GM18867 (cell line): ENCODE results near the gene ZC3H12C.

Experiments
- ATAC-seq: cut with Tn5 transposase; IDR thresholded peaks from one replicate; pipeline ENCODE4 v1.9.1; 2021; ENCODE audit warnings: mild to moderate bottlenecking, moderate library complexity; ENCODE audit not compliant: unreplicated experiment

ZC3H12C gene

GRCh38 chr11:110096496-110096895 lies 3.3 kb downstream of the ZC3H12C start:
- no peak for ATAC-seq

GRCh38 chr11:110097459-110098012 lies 4.3 kb downstream of the ZC3H12C start:
- ATAC-seq = no peak

- ATAC-seq = peak; percentile 70
These were observed 5.5 kb downstream of the ZC3H12C start for GRCh38 chr11:110098645-110099044.

GRCh38 chr11:110100476-110101240 lies 7.5 kb downstream of the ZC3H12C start:
- ATAC-seq = no peak

GRCh38 chr11:110106713-110107274 lies 13.6 kb downstream of the ZC3H12C start:
- ATAC-seq = no peak

GRCh38 chr11:110110854-110111253 lies 17.7 kb downstream of the ZC3H12C start:
- no peak for ATAC-seq

- no peak for ATAC-seq
These were observed 19.3 kb downstream of the ZC3H12C start for GRCh38 chr11:110112457-110112856.

GRCh38 chr11:110113505-110113904 lies 20.3 kb downstream of the ZC3H12C start:
- ATAC-seq = no peak

GRCh38 chr11:110113973-110114372 lies 20.8 kb downstream of the ZC3H12C start:
- ATAC-seq = no peak

GRCh38 chr11:110119317-110119716 lies 26.1 kb downstream of the ZC3H12C start:
- no peak for ATAC-seq

- no peak for ATAC-seq
These were observed 28.0 kb downstream of the ZC3H12C start for GRCh38 chr11:110121204-110121603.

- ATAC-seq = no peak
These were observed 29.8 kb downstream of the ZC3H12C start for GRCh38 chr11:110123003-110123402.

- ATAC-seq = no peak
These were observed 31.4 kb downstream of the ZC3H12C start for GRCh38 chr11:110124605-110125004.

GRCh38 chr11:110125632-110126031 lies 32.4 kb downstream of the ZC3H12C start:
- ATAC-seq = no peak

GRCh38 chr11:110126936-110127335 lies 33.7 kb downstream of the ZC3H12C start:
- no peak for ATAC-seq

GRCh38 chr11:110128161-110128560 lies 35.0 kb downstream of the ZC3H12C start:
- no peak for ATAC-seq

- no peak for ATAC-seq
These were observed 37.5 kb downstream of the ZC3H12C start for GRCh38 chr11:110130642-110131238.

- no peak for ATAC-seq
These were observed 38.4 kb downstream of the ZC3H12C start for GRCh38 chr11:110131386-110132123.

- ATAC-seq = no peak
These were observed 40.0 kb downstream of the ZC3H12C start for GRCh38 chr11:110133160-110133559.

GRCh38 chr11:110134110-110134509 lies 40.9 kb downstream of the ZC3H12C start:
- ATAC-seq = no peak

GRCh38 chr11:110141812-110142211 lies 48.6 kb downstream of the ZC3H12C start:
- ATAC-seq = no peak
